ENCODE measurements around the gene JHY. TPM values are rescaled to one million over a fixed set of nuclear protein-coding genes. Genes with fewer than 3 reads are reported as not detected.
A peak's percentile ranks its signal among the peaks of the same experiment; 100 is the strongest.

The JHY gene
- total and polyA plus RNA-seq, 2 donors (not counting 1 experiment from before 2014, with no cell fraction given) = 1.6 to 3.5 TPM

- no peaks in the 10 kb centered on the region for H3K79me2 ChIP-seq (ENCODE audit: control insufficient read depth, insufficient read depth, low read length)
- DNase-seq (ENCODE audit: low read depth in 2 of 2) = peak; percentile 25 to 89
- no peak overlapping the region for H3K9ac ChIP-seq (ENCODE audit: insufficient read depth, low read length)
- H4K20me1 ChIP-seq (ENCODE audit: control insufficient read depth, extremely low read depth, insufficient read depth, low read length) = no peaks in the 10 kb centered on the region
- no peak for TF ChIP-seq EZH2 (IDR thresholded peaks at IDR 0.05; ENCODE audit: low read length, missing control alignments)
- TF ChIP-seq, protein P1, sequence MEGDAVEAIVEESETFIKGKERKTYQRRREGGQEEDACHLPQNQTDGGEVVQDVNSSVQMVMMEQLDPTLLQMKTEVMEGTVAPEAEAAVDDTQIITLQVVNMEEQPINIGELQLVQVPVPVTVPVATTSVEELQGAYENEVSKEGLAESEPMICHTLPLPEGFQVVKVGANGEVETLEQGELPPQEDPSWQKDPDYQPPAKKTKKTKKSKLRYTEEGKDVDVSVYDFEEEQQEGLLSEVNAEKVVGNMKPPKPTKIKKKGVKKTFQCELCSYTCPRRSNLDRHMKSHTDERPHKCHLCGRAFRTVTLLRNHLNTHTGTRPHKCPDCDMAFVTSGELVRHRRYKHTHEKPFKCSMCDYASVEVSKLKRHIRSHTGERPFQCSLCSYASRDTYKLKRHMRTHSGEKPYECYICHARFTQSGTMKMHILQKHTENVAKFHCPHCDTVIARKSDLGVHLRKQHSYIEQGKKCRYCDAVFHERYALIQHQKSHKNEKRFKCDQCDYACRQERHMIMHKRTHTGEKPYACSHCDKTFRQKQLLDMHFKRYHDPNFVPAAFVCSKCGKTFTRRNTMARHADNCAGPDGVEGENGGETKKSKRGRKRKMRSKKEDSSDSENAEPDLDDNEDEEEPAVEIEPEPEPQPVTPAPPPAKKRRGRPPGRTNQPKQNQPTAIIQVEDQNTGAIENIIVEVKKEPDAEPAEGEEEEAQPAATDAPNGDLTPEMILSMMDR (conservative IDR thresholded peaks at IDR 0.05 in 1 of 2, IDR thresholded peaks at IDR 0.05 in 1 of 2; ENCODE audit: low read depth in 1 of 2, low read length in 2 of 2) = no peak
- no peaks in the 10 kb centered on the region for H3K27me3 ChIP-seq (ENCODE audit: control insufficient read depth, insufficient read depth, low read length)
- H3K27ac ChIP-seq (ENCODE audit: insufficient read depth, low read length) = no peak overlapping the region
- H3K36me3 ChIP-seq (ENCODE audit: control insufficient read depth, insufficient read depth, low read length) = no peaks in the 10 kb centered on the region
- H3K4me1 ChIP-seq (ENCODE audit: control insufficient read depth, extremely low read depth, insufficient read depth, low read length) = peaks cover 2% of the 10 kb centered on the region
- H3K9me3 ChIP-seq (ENCODE audit: control insufficient read depth, insufficient read depth, low read depth, low read length) = no peaks in the 10 kb centered on the region
- no peak overlapping the region for H3K4me2 ChIP-seq (ENCODE audit: extremely low read depth, insufficient read depth, low read length)
- no peak overlapping the region for H2AFZ ChIP-seq (ENCODE audit: low read length)
- no peak overlapping the region for H3K4me3 ChIP-seq (replicated peaks in 1 of 4; ENCODE audit: control extremely low read depth in 1 of 4, insufficient read depth in 1 of 4, low read depth in 3 of 4, low read length in 4 of 4)
These were observed 15.1 kb downstream of the JHY start for GRCh38 chr11:122897606-122898210.

- Histone ChIP-seq H3K79me2 (ENCODE audit: control insufficient read depth, insufficient read depth, low read length) (no peaks in the 10 kb centered on the region), H2AFZ (ENCODE audit: low read length) (no peak overlapping the region), H3K27me3 (ENCODE audit: control insufficient read depth, insufficient read depth, low read length) (no peaks in the 10 kb centered on the region), H3K4me3 (replicated peaks in 1 of 4; ENCODE audit: control extremely low read depth in 1 of 4, insufficient read depth in 1 of 4, low read depth in 3 of 4, low read length in 4 of 4) (no peak overlapping the region), H4K20me1 (ENCODE audit: control insufficient read depth, extremely low read depth, insufficient read depth, low read length) (no peaks in the 10 kb centered on the region), H3K27ac (ENCODE audit: insufficient read depth, low read length) (no peak overlapping the region), H3K4me1 (ENCODE audit: control insufficient read depth, extremely low read depth, insufficient read depth, low read length) (peaks cover 2% of the 10 kb centered on the region), H3K4me2 (ENCODE audit: extremely low read depth, insufficient read depth, low read length) (no peak overlapping the region), H3K9ac (ENCODE audit: insufficient read depth, low read length) (no peak overlapping the region), H3K36me3 (ENCODE audit: control insufficient read depth, insufficient read depth, low read length) (no peaks in the 10 kb centered on the region), H3K9me3 (ENCODE audit: control insufficient read depth, insufficient read depth, low read depth, low read length) (no peaks in the 10 kb centered on the region)
- no peak for TF ChIP-seq EZH2 (IDR thresholded peaks at IDR 0.05; ENCODE audit: low read length, missing control alignments)
- TF ChIP-seq, protein P1 (conservative IDR thresholded peaks at IDR 0.05 in 1 of 2, IDR thresholded peaks at IDR 0.05 in 1 of 2; ENCODE audit: low read depth in 1 of 2, low read length in 2 of 2) = no peak
- DNase-seq (ENCODE audit: low read depth in 2 of 2) = no peak
These were observed 16.2 kb downstream of the JHY start for GRCh38 chr11:122898799-122899198.

- H3K4me3 ChIP-seq (replicated peaks in 1 of 4; ENCODE audit: control extremely low read depth in 1 of 4, insufficient read depth in 1 of 4, low read depth in 3 of 4, low read length in 4 of 4) = no peak overlapping the region
- no peak overlapping the region for H2AFZ ChIP-seq (ENCODE audit: low read length)
- no peaks in the 10 kb centered on the region for H3K27me3 ChIP-seq (ENCODE audit: control insufficient read depth, insufficient read depth, low read length)
- H3K79me2 ChIP-seq (ENCODE audit: control insufficient read depth, insufficient read depth, low read length) = no peaks in the 10 kb centered on the region
- no peaks in the 10 kb centered on the region for H4K20me1 ChIP-seq (ENCODE audit: control insufficient read depth, extremely low read depth, insufficient read depth, low read length)
- H3K4me1 ChIP-seq (ENCODE audit: control insufficient read depth, extremely low read depth, insufficient read depth, low read length) = peaks cover 2% of the 10 kb centered on the region
- no peak overlapping the region for H3K27ac ChIP-seq (ENCODE audit: insufficient read depth, low read length)
- H3K36me3 ChIP-seq (ENCODE audit: control insufficient read depth, insufficient read depth, low read length) = no peaks in the 10 kb centered on the region
- H3K9me3 ChIP-seq (ENCODE audit: control insufficient read depth, insufficient read depth, low read depth, low read length) = no peaks in the 10 kb centered on the region
- no peak overlapping the region for H3K9ac ChIP-seq (ENCODE audit: insufficient read depth, low read length)
- no peak for TF ChIP-seq EZH2 (IDR thresholded peaks at IDR 0.05; ENCODE audit: low read length, missing control alignments)
- TF ChIP-seq, protein P1 (conservative IDR thresholded peaks at IDR 0.05 in 1 of 2, IDR thresholded peaks at IDR 0.05 in 1 of 2; ENCODE audit: low read depth in 1 of 2, low read length in 2 of 2) = no peak
- DNase-seq (ENCODE audit: low read depth in 2 of 2) = peak in 1 of 2 donors; percentile 68
- no peak overlapping the region for H3K4me2 ChIP-seq (ENCODE audit: extremely low read depth, insufficient read depth, low read length)
These were observed 18.1 kb downstream of the JHY start for GRCh38 chr11:122900587-122901202.

Measured in fibroblast of lung (primary cell).